Ishikawa (cell line): Measurements from ENCODE around the gene PAQR9.

Experiments
- CEBPB ChIP-seq: IDR thresholded peaks from 2 replicates; pipeline ENCODE4 v1.6.1; 2012
- EGR1 ChIP-seq: IDR thresholded peaks from 2 replicates; pipeline ENCODE4 v1.6.1; 2012
- RAD21 ChIP-seq: IDR thresholded peaks from 2 replicates; pipeline ENCODE4 v1.6.1; 2012; ENCODE audit warnings: low read depth
- TF ChIP-seq, protein P1 (sequence below): IDR thresholded peaks from 2 replicates; pipeline ENCODE4 v1.6.1; 2012; ENCODE audit warnings: low read depth, mild to moderate bottlenecking

DNA sequence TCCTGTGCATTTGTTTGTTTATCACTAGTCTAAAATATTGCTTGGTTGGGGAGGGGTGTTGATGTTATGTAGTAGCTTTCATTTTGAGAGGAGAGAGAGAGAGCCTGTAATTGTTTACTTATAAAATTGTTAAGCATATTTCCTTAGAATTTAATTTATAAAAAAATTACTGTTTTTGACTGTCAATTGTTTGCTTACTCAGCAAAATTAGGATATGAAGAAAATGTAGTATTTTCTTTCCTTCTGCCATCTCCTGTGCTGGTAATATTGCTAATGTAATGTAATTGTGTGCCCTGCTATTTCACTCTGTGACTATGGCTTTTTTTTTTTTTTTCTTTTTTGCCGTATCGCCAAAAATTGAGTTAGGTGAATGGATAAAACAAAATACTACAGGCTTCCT lies 41.3 kb upstream of the PAQR9 start:
- TF ChIP-seq RAD21 (no peak), EGR1 (no peak), CEBPB (no peak)
- TF ChIP-seq, protein P1, sequence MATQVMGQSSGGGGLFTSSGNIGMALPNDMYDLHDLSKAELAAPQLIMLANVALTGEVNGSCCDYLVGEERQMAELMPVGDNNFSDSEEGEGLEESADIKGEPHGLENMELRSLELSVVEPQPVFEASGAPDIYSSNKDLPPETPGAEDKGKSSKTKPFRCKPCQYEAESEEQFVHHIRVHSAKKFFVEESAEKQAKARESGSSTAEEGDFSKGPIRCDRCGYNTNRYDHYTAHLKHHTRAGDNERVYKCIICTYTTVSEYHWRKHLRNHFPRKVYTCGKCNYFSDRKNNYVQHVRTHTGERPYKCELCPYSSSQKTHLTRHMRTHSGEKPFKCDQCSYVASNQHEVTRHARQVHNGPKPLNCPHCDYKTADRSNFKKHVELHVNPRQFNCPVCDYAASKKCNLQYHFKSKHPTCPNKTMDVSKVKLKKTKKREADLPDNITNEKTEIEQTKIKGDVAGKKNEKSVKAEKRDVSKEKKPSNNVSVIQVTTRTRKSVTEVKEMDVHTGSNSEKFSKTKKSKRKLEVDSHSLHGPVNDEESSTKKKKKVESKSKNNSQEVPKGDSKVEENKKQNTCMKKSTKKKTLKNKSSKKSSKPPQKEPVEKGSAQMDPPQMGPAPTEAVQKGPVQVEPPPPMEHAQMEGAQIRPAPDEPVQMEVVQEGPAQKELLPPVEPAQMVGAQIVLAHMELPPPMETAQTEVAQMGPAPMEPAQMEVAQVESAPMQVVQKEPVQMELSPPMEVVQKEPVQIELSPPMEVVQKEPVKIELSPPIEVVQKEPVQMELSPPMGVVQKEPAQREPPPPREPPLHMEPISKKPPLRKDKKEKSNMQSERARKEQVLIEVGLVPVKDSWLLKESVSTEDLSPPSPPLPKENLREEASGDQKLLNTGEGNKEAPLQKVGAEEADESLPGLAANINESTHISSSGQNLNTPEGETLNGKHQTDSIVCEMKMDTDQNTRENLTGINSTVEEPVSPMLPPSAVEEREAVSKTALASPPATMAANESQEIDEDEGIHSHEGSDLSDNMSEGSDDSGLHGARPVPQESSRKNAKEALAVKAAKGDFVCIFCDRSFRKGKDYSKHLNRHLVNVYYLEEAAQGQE = no peak
